H9 (cell line): ENCODE measurements around the gene CCDC142. TPM values are rescaled to one million over a fixed set of nuclear protein-coding genes. Genes with fewer than 3 reads are reported as not detected.

ENCODE experiments used
- DNase-seq: peaks from one replicate; pipeline ENCODE4 v3.0.0-alpha.2; 2017
- H2AFZ ChIP-seq: one replicate; pipeline ENCODE4 v1.6.1; 2013; ENCODE audit warnings: mild to moderate bottlenecking, low read length, control low read depth, moderate library complexity
- H2AK5ac ChIP-seq: 2 replicates; pipeline ENCODE4 v1.6.1; 2013; ENCODE audit warnings: low read length, control low read depth, mixed read lengths; ENCODE audit not compliant: insufficient read length
- H2BK120ac ChIP-seq: one replicate; pipeline ENCODE4 v1.6.1; 2013; ENCODE audit warnings: low read depth, mild to moderate bottlenecking, low read length, control low read depth, inconsistent platforms; ENCODE audit not compliant: poor library complexity, severe bottlenecking
- H2BK12ac ChIP-seq: 2 replicates; pipeline ENCODE4 v1.6.1; 2013; ENCODE audit warnings: low read length, control low read depth, mixed read lengths, low read depth; ENCODE audit not compliant: insufficient read length
- H2BK15ac ChIP-seq: 2 replicates; pipeline ENCODE4 v1.6.1; 2013; ENCODE audit warnings: low read depth, low read length, control low read depth
- H2BK20ac ChIP-seq: one replicate; pipeline ENCODE4 v1.6.1; 2013; ENCODE audit warnings: low read depth, mild to moderate bottlenecking, low read length, control low read depth, inconsistent platforms; ENCODE audit not compliant: poor library complexity, severe bottlenecking
- H2BK5ac ChIP-seq: 2 replicates; pipeline ENCODE4 v1.6.1; 2013; ENCODE audit warnings: low read length, control low read depth, mixed read lengths; ENCODE audit not compliant: insufficient read length
- H3K14ac ChIP-seq: 2 replicates; pipeline ENCODE4 v1.6.1; 2013; ENCODE audit warnings: low read length, control low read depth; ENCODE audit not compliant: insufficient read depth
- H3K18ac ChIP-seq: 2 replicates; pipeline ENCODE4 v1.6.1; 2013; ENCODE audit warnings: low read depth, mild to moderate bottlenecking, mixed read lengths, low read length, control low read depth; ENCODE audit not compliant: insufficient read length
- H3K23ac ChIP-seq: 2 replicates; pipeline ENCODE4 v1.6.1; 2013; ENCODE audit warnings: low read length, control low read depth, mixed read lengths, low read depth; ENCODE audit not compliant: insufficient read length
- H3K23me2 ChIP-seq: 2 replicates; pipeline ENCODE4 v1.6.1; 2013; ENCODE audit warnings: low read depth, mild to moderate bottlenecking, mixed read lengths, low read length, control low read depth; ENCODE audit not compliant: insufficient read length, poor library complexity, severe bottlenecking
- H3K27ac ChIP-seq: 2 replicates; pipeline ENCODE4 v1.5.1; 2013; ENCODE audit warnings: low read length, control low read depth, mixed read lengths, low read depth; ENCODE audit not compliant: insufficient read length
- H3K27me3 ChIP-seq: 2 replicates; pipeline ENCODE4 v1.6.1; 2013; ENCODE audit warnings: low read length, control low read depth, inconsistent platforms; ENCODE audit not compliant: insufficient read depth
- H3K4ac ChIP-seq: 2 replicates; pipeline ENCODE4 v1.6.1; 2013; ENCODE audit warnings: low read depth, mild to moderate bottlenecking, control low read depth, inconsistent platforms, low read length, moderate library complexity
- H3K4me1 ChIP-seq: 2 replicates; pipeline ENCODE4 v1.6.1; 2013; ENCODE audit warnings: low read length, control low read depth, inconsistent platforms; ENCODE audit not compliant: insufficient read depth
- H3K4me2 ChIP-seq: 2 replicates; pipeline ENCODE4 v1.6.1; 2013; ENCODE audit warnings: low read length, control low read depth, mixed read lengths; ENCODE audit not compliant: insufficient read length, insufficient read depth
- H3K56ac ChIP-seq: 2 replicates; pipeline ENCODE4 v1.6.1; 2013; ENCODE audit warnings: low read depth, mild to moderate bottlenecking, mixed read lengths, low read length, control low read depth; ENCODE audit not compliant: insufficient read length
- H3K79me1 ChIP-seq: 2 replicates; pipeline ENCODE4 v1.6.1; 2013; ENCODE audit warnings: low read depth, mild to moderate bottlenecking, moderate library complexity, low read length, control low read depth, inconsistent platforms; ENCODE audit not compliant: insufficient read depth, poor library complexity, severe bottlenecking
- H3K79me2 ChIP-seq: 2 replicates; pipeline ENCODE4 v1.6.1; 2013; ENCODE audit warnings: low read length, control low read depth, inconsistent platforms; ENCODE audit not compliant: insufficient read depth
- H3K9ac ChIP-seq: 2 replicates; pipeline ENCODE4 v1.6.1; 2013; ENCODE audit warnings: low read length, control low read depth, mixed read lengths; ENCODE audit not compliant: insufficient read length; ENCODE audit errors: extremely low read depth
- H3K9me3 ChIP-seq: one replicate; pipeline ENCODE4 v1.6.1; 2013; ENCODE audit warnings: low read depth, low read length, inconsistent platforms; ENCODE audit not compliant: control insufficient read depth
- H3T11ph ChIP-seq: one replicate; pipeline ENCODE4 v1.6.1; 2013; ENCODE audit warnings: mild to moderate bottlenecking, low read length, control low read depth, inconsistent platforms
- H4K20me1 ChIP-seq: one replicate; pipeline ENCODE4 v1.6.1; 2013; ENCODE audit not compliant: control insufficient read depth, insufficient read length, insufficient read depth
- H4K5ac ChIP-seq: 2 replicates; pipeline ENCODE4 v1.6.1; 2013; ENCODE audit warnings: low read depth, mild to moderate bottlenecking, mixed read lengths, low read length, control low read depth; ENCODE audit not compliant: insufficient read length
- H4K8ac ChIP-seq: replicated peaks from 2 replicates; pipeline ENCODE4 v1.6.1; 2013; ENCODE audit warnings: low read length, control low read depth, mixed read lengths, low read depth; ENCODE audit not compliant: insufficient read length
- H4K91ac ChIP-seq: 2 replicates; pipeline ENCODE4 v1.6.1; 2013; ENCODE audit warnings: low read depth, mild to moderate bottlenecking, moderate library complexity, mixed read lengths, low read length, control low read depth; ENCODE audit not compliant: insufficient read length
- H3K27ac Mint-ChIP-seq, 3 experiments: 2 replicates in 2 of 3; 3 replicates in 1 of 3; pipeline ENCODE4 v1.8.0; 2020 to 2021; ENCODE audit warnings: mixed read lengths in 3 of 3, mild to moderate bottlenecking in 1 of 3, moderate library complexity in 1 of 3
- H3K27me3 Mint-ChIP-seq: 2 replicates; pipeline ENCODE4 v1.8.0; 2021; ENCODE audit warnings: low read depth, mild to moderate bottlenecking, moderate library complexity, mixed read lengths
- H3K36me3 Mint-ChIP-seq, 3 experiments: 2 replicates in 2 of 3; 3 replicates in 1 of 3; pipeline ENCODE4 v1.8.0; 2020 to 2021; ENCODE audit warnings: low read depth in 3 of 3, mixed read lengths in 3 of 3; ENCODE audit not compliant: insufficient read depth in 1 of 3
- H3K4me1 Mint-ChIP-seq, 2 experiments: 2 replicates each; pipeline ENCODE4 v1.8.0; 2020; ENCODE audit warnings: mixed read lengths in 2 of 2
- H3K4me3 Mint-ChIP-seq, 2 experiments: 2 replicates in 1 of 2; 3 replicates in 1 of 2; pipeline ENCODE4 v1.8.0; 2020 to 2021; ENCODE audit warnings: mild to moderate bottlenecking in 2 of 2, mixed read lengths in 2 of 2, moderate library complexity in 1 of 2
- H3K9me3 Mint-ChIP-seq, 2 experiments: 2 replicates in 1 of 2; 3 replicates in 1 of 2; pipeline ENCODE4 v1.8.0; 2020; ENCODE audit warnings: mild to moderate bottlenecking in 2 of 2, mixed read lengths in 2 of 2, moderate library complexity in 1 of 2
- CTCF ChIP-seq: fragments of 200-600 bp; sonication (generic); conservative IDR thresholded peaks from 3 replicates; pipeline ENCODE4 v1.8.0; 2021; ENCODE audit warnings: antibody characterized with exemption, mild to moderate bottlenecking
- WGBS: extraction: QIAGEN DNeasy Blood & Tissue Kit; methylation state at CpG from one replicate; pipeline ENCODE4 v1.1.7; 2013; ENCODE audit warnings: missing lambda C conversion rate, low lambda C conversion rate, mixed read lengths; ENCODE audit not compliant: insufficient read length; ENCODE audit errors: extremely low coverage; 5-methylcytosine and 5-hydroxymethylcytosine counted together
- total RNA-seq: library from RNA; stranded (reverse); gene quantifications from 2 replicates; pipeline ENCODE4 v1.2.1, GENCODE V29; 2021

The CCDC142 gene
- total RNA-seq, 1 experiment from 2014 or later, result 21.5 TPM

GRCh38 chr2:74511104-74511989, 28.5 kb upstream of the CCDC142 start:
- Histone ChIP-seq H2AK5ac (no peak overlapping the region), H3K14ac (no peak overlapping the region), H2BK20ac (no peak overlapping the region), H2AFZ (no peak overlapping the region), H3K18ac (no peak overlapping the region), H2BK120ac (no peak overlapping the region), H3K56ac (no peak overlapping the region), H2BK12ac (no peak overlapping the region), H3K9ac (no peak overlapping the region), H3K23me2 (peaks cover 23% of the 10 kb centered on the region), H3K4ac (no peak overlapping the region), H3K27ac (no peak overlapping the region), H3K4me2 (no peak overlapping the region), H3K79me2 (no peaks in the 10 kb centered on the region), H4K5ac (no peak overlapping the region), H2BK15ac (no peak overlapping the region), H3T11ph (no peak overlapping the region), H4K8ac (no peak overlapping the region), H4K91ac (no peak overlapping the region), H3K23ac (no peak overlapping the region), H3K27me3 (peaks cover 61% of the 10 kb centered on the region), H4K20me1 (no peaks in the 10 kb centered on the region), H2BK5ac (no peak overlapping the region), H3K4me1 (peaks cover 3% of the 10 kb centered on the region; the same call in 1 of the 2 replicates), H3K79me1 (no peaks in the 10 kb centered on the region), H3K9me3 (no peaks in the 10 kb centered on the region)
- no CpG with 5 or more reads among the region's 11 CpGs for WGBS
- no peak for DNase-seq
- H3K36me3 Mint-ChIP-seq, result peaks cover 5 to 8% (median 8%) of the 10 kb centered on the region in 3 experiments
- H3K4me3 Mint-ChIP-seq, result peak overlapping the region in 1 of 2 experiments; percentile 48; a peak in 1 of 5 replicates
- peaks cover 85% of the 10 kb centered on the region for H3K27me3 Mint-ChIP-seq
- H3K4me1 Mint-ChIP-seq, result peaks cover 27 to 31% of the 10 kb centered on the region in 2 experiments
- no peak for TF ChIP-seq CTCF
- H3K27ac Mint-ChIP-seq, result no peak overlapping the region
- H3K9me3 Mint-ChIP-seq, result peaks cover 6 to 11% of the 10 kb centered on the region in 2 experiments
